Ishikawa (cell line): ENCODE results near the gene RNF169.

ENCODE experiments used
- CEBPB ChIP-seq: IDR thresholded peaks from 2 replicates; pipeline ENCODE4 v1.6.1; 2012
- EGR1 ChIP-seq: IDR thresholded peaks from 2 replicates; pipeline ENCODE4 v1.6.1; 2012
- EP300 ChIP-seq: IDR thresholded peaks from 2 replicates; pipeline ENCODE4 v1.6.1; 2012; ENCODE audit warnings: borderline replicate concordance
- MAX ChIP-seq: IDR thresholded peaks from 2 replicates; pipeline ENCODE4 v1.6.1; 2012
- RAD21 ChIP-seq: IDR thresholded peaks from 2 replicates; pipeline ENCODE4 v1.6.1; 2012; ENCODE audit warnings: low read depth
- REST ChIP-seq: IDR thresholded peaks from 2 replicates; pipeline ENCODE4 v1.6.1; 2012; ENCODE audit warnings: low read depth, mild to moderate bottlenecking
- TAF1 ChIP-seq: IDR thresholded peaks from 2 replicates; pipeline ENCODE4 v1.6.1; 2012; ENCODE audit warnings: low read depth, mild to moderate bottlenecking
- TCF12 ChIP-seq: IDR thresholded peaks from 2 replicates; pipeline ENCODE4 v1.6.1; 2012; ENCODE audit warnings: low read depth
- USF1 ChIP-seq: IDR thresholded peaks from 2 replicates; pipeline ENCODE4 v1.6.1; 2012
- YY1 ChIP-seq: IDR thresholded peaks from 2 replicates; pipeline ENCODE4 v1.6.1; 2012; ENCODE audit warnings: low read depth
- ZBTB7A ChIP-seq: IDR thresholded peaks from 2 replicates; pipeline ENCODE4 v1.6.1; 2012; ENCODE audit warnings: low read depth

- TF ChIP-seq EP300 (no peak), YY1 (no peak), TCF12 (no peak), TAF1 (no peak), RAD21 (no peak), MAX (no peak), EGR1 (no peak), REST (no peak), CEBPB (no peak), USF1 (no peak), ZBTB7A (no peak)
These were observed 22.9 kb upstream of the RNF169 start for GRCh38 chr11:74725701-74726100.
